NCI-H748 treated with DMSO at 0.1 percent for 48 hours (cell line): ENCODE data around the gene SURF4.

Source experiments
- DNase-seq: peaks from one replicate; lab custom pipeline; 2025; lab: John Stamatoyannopoulos, UW

The SURF4 gene

DNA sequence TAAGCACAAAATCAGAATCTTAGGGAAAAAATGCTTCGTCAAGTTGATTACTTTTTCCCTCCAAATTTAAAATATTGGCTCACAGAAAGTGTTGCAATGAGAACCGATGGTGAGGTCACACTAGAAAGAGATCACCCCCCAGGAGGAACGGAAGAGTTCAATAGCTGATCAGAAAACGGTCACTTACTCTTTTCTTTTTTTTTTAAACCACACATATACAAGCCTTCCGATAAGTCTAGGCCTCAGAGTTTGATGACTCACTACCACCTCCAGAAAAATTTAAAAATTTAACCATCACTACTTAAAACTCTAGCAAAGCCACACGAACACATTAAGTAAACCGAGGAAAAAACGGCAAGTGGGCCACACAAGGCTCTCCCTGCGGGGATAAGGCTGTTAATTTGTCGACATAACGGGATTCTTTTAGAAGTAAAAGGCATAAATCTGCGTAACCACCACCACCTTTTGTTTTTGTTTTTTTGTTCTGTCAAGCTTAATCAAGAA is 1.2 kb downstream of the SURF4 start:
- no peak for DNase-seq

DNA sequence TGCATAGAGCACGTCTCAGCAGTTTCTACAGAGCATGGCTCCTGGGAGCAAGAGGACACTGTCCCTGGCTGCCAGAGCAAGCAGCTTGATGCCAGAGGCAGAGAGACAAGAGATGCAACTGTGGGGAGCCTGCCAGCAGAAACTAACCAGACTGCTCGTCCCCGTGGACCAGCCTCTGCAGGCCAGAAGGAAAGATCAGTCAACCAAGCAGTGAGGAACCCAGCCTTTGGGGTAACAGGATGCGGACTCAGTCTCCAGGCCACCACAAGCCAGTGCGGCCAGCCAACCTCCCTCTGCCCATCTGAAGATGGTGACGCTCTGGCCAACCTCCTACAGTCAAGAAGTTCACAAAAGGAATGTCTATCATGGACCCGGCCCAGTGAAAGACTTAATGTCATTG is 3.7 kb downstream of the SURF4 start:
- DNase-seq, result no peak

DNA sequence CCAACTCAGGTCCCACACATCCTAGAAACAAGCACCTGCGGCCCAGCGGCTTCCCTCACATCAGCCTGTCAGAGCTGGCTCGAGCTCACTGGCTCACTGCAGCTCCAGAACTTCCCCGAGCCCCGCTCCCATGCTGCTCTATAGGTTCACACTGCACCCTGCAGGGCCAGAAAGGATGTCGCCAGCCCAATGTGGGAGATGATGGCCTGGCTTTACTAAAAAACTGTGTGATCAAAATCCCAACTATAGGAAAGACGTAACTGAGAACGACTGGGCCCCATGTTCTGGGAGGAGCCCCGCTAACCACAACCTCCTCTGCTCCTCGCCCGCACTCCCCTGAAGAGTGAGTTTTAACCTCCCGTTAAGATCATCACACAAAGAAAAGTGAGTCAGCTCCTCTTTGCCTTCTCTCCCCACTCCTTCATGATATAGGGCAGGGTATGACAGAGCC is 4.6 kb downstream of the SURF4 start:
- DNase-seq, result no peak

DNA sequence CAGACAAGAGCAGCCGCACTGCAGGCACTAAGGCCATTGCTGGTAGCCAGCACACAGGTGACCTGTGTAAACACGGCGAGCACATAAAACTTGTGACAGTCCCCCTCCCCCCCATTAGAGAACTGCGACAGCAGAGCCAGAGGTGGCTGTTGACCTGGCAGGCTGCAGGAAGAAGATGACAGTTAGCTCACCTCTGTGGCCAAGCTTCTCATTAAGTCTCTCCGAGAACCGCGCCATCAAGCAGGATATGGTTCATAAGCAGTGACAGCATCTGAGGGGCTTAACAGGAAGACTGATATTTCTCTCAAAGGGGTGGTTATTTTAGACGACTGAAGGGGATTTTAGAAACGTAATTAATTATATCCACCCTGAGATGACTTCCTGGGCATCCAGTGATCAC is 5.2 kb downstream of the SURF4 start:
- no peak for DNase-seq

DNA sequence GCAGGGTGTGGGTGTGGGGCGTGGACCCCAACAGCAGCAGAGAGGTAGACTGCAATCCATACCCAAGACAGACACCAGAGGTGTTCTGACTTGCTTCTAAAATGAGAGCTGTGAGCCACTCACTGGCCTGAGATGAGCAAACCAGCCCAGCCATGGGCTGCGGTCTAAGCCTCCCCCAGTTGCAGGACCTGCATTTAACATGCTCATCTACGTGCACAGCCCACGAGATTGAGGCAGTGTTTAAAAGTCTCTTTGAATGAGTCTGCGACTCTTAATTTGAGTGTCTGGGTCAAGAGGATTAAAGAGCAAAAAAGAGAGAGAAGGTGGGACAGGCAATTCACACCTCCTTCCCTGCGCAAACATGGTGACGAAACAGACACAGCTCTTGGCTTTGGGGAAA is 5.9 kb downstream of the SURF4 start:
- no peak for DNase-seq

DNA sequence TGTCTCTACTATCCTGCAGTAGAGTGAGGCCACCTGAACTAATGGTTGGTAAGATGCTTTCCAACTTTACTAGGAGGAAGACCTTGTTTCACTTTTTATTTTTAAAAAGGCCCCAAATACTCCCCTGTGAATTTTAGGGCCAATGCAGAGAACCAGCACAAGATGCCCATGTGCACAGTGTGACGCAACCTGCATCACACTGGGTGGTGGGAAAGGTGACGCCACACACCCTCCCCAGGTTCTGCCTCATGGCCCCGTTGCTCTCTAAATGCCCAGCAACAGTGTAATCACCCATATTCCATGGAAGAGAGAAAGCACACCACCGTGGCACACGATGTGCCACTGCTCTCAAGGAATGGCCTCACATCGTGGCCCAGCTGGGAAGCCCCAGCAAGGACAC is 6.4 kb downstream of the SURF4 start:
- no peak for DNase-seq

DNA sequence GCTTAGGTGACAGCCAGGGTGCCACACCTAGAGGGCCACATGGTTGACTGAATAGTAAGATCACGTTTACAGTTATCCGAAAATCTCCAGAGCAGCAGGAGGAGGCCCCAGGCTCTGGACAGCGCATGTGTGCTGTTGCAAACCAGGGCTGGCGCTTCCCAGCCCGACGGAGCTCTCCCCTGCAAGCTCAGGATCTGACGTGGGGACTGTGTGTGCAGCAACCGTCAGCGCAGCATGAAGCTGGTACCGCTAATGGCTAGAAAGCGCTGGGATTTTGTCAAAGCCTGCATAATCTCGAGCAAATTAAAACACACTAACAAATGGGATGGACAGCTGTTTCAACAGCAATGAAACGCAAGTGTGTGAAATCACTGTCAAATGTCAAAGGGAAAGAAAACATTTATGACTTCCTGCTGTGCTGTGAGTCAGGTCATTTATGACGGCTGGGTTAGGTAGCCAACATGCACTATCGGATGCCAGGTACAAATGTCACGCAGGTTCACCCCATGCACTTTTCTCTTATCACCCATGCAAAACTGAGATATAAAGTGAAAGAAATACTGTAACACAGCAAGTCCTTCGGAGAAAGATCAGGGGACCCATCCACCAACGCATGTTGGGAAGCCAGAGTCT is 7.5 kb downstream of the SURF4 start:
- peak; percentile 47 for DNase-seq

- no peak for DNase-seq
Observed at GRCh38 chr9:133367778-133368177, 8.1 kb downstream of the SURF4 start.

GRCh38 chr9:133367221-133367620 is 8.6 kb downstream of the SURF4 start:
- DNase-seq, result no peak

DNA sequence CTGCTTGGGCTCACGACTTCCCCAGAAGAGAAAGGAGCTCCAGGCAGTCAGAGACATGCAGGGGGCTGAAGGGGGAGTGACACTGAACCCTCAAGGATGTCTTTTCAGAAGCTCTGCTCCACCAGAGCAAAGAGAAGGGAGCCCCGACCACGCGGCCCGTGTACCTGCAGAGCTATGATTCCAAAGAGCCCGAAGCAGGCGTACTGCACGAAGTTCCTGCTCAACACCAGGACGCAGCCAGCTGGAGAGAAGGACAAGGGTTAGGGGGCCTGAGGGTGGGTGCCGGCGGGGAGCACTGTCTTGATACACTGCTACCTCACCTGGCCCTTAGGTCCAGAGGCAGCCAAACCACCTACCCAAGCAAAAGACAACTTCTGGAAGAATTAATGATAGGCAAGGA is 9.4 kb downstream of the SURF4 start:
- no peak for DNase-seq

DNA sequence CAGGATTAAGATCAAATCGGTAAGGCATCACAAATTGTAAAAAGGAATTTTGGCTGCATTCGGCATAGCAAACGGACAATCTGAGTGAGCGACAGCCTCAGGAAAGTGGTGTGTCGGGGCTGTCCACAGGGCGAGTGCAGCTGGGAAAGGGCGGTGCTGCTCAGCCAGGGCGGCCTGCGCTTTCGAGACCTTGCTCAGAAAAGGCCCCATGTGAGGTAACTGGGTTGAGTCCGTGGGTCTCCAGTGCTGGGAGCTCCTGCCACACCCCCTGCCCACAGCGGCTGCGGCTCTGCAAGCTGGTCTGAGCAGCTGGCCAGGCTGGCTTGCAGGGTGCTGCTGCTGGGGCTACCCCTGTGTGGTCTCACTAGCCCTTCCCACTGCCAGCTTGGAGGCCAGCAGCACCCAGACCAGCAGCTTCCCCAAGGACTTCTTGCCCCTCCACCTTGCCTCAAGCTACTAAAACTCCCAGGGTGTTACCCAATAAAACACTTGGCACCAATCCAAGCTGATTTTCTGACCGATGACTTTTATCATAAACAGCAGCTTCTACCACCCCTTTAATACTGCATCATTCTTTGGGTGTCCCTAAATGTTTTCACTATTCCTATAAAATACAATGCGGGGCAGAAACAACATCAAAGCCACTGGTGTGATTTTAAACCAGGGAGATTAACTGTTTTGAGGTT is 13.4 kb downstream of the SURF4 start:
- DNase-seq, result no peak

DNA sequence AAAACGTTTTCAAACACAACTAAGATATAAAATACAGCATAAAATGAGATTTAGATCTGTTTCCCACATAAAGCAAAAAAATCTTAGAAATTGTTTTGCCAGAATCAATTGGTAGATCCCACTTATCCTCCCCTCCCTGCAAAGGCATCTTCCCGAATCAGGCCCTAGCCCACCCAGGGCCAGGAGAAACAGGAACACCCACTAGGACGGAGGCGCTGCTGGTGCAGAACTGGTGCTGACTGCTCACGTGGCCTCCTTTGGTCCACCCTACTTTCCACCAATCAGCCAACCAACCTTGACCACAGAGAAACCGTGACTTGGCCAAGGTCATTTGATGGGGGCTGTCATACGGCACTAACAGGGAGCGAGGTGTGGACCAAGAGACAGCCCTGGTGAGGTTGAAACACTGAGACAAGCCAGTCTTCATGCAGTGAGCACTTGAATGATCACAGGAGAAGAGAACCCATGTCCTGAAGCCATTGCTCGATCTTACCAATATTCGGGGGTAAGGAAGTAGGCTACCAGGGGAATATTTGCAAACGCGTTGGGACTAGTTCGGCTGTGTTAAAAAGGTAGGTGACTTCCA is 14.3 kb downstream of the SURF4 start:
- DNase-seq, result no peak

GRCh38 chr9:133360400-133361393 is 15.2 kb downstream of the SURF4 start:
- DNase-seq, result no peak

DNA sequence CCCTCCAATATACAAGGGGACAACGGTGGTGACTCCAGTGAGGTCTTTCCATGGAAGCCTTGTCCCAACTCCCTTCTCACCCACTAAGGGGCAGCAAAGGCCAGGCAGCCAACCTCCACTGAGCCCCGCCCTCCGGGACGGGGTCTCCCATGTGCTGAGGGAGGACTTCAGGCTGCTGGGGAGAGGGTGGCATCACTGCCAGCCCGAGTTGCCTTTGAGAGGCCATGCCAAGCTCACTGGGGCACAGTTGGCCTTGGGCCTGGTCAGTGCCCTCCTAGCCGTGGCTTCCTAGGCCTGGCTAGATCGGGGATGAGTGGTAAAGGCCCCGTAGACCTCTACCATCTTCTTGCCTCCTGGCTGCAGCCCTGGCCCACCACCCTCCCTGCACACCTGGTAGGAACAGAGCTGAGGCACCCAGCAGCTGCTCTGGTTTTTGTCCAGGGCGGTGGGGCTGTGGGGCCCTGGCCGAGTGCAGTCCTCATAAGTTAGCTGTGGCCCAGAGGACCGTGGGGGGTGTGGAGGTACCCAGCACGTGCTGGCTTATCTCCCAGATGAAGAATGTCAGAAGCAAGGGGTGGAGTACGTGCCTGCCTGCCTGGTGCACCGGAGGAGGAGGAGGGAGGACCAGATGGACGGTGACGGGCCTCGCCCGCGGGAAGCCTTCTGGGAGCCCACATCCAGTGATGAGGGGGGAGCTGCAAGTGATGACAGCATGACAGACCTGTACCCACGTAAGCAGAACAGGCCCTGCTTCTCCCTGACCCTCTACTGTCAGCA is 16.3 kb downstream of the SURF4 start:
- no peak for DNase-seq

DNA sequence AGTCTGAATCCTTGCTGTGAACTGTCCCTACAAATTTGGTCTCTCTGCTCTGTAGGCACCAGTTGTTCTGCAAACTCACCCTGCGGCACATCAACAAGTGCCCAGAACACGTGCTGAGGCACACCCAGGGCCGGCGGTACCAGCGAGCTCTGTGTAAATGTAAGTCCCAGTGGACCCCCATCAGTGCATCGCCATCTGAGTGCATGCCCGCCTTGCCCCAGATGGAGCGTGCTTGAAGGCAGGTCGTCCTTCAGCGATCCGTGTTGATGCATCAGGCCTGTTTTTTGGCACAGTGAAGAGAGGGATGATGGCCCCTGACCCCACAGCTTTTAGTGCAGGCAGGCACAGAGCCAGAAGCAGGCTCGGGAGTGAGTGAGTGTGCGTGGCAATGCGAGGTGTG is 18.2 kb downstream of the SURF4 start:
- no peak for DNase-seq

DNA sequence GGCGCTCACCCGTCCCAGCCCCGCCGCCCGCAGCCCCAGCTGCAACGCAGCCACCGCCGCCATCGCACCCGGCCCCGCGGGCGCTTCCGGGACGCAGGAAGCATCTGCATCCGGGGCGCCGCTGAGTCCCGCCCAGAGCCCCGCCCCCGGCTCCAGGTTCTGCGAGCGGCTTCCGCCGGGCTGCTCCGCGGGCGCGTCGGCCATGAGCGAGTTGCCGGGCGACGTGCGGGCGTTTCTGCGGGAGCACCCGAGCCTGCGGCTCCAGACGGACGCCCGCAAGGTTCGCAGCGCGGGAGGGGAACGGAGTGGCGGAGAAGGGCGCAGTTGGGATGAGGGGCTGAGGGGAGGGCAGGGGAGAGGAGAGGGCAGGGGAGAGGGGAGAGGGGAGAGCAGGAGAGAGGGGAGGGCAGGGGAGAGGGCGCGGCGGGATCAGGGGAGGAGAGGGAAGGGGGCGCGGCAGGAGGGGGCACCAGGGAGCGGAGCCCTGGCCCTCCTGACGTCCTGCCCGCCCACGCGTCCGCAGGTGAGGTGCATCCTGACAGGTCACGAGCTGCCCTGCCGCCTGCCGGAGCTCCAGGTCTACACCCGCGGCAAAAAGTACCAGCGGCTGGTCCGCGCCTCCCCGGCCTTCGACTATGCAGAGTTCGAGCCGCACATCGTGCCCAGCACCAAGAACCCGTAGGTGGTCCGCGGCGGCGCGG is 19.3 kb downstream of the SURF4 start, which contains the start of the genes SURF1 and SURF2:
Gene SURF1, minus strand, starts transcription at position 97 of the 701 bp plus-strand sequence. Its CDS starts 34 bp downstream, at position 63.
Gene SURF2, plus strand, starts transcription at position 160 of the 701 bp plus-strand sequence. Its CDS starts 43 bp downstream, at position 203.
- peak; percentile 53 for DNase-seq

- DNase-seq, result no peak
Observed at GRCh38 chr9:133355881-133356357, 19.9 kb downstream of the SURF4 start.

DNA sequence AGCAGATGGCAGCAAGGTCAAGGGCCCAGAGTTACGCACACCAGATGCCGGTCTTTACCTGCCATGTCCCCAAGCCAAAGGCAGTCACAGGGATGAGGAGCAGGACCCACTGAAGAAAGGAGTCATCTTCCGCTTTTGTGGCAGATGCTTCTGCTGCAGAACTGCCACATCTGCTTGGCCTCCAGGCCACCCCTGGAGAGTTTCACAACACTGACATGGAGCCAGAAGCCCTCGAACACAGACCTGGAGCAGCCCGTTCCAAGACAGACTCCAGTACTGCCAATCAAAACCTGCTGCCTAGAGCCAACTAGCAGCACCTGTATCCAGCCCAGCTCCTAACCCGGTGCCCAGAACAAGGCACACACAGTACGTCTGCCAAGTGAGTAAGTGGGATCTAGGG is 21.1 kb downstream of the SURF4 start:
- DNase-seq, result no peak

DNA sequence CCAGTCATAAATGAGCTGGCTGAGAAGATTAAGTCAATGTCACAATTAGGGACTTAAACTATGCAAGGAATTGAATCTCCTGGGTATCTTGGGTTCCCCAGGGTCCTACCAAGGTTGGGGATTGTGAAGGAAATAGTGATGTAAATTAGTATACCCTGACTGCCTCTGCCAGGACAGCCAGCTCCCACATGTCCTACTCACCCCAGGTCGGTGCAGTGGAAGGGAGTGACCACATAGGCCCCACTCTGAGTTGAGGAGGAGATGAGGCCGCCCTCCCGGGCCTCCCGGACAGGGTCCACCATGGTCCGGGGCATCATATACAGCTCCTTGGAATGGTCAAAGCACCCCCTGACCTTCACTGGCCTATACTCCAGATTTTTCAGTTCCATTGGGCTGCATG is 22.3 kb downstream of the SURF4 start:
- no peak for DNase-seq

- DNase-seq, result no peak
Observed at GRCh38 chr9:133352635-133353340, 23.1 kb downstream of the SURF4 start.
